H9 (cell line): ENCODE measurements around the gene MAPKAP1. TPM values are rescaled to one million over a fixed set of nuclear protein-coding genes. Genes with fewer than 3 reads are reported as not detected.

ENCODE experiments used
- DNase-seq: peaks from one replicate; pipeline ENCODE4 v3.0.0-alpha.2; 2017
- H2AFZ ChIP-seq: one replicate; pipeline ENCODE4 v1.6.1; 2013; ENCODE audit warnings: mild to moderate bottlenecking, low read length, control low read depth, moderate library complexity
- H2AK5ac ChIP-seq: 2 replicates; pipeline ENCODE4 v1.6.1; 2013; ENCODE audit warnings: low read length, control low read depth, mixed read lengths; ENCODE audit not compliant: insufficient read length
- H2BK120ac ChIP-seq: one replicate; pipeline ENCODE4 v1.6.1; 2013; ENCODE audit warnings: low read depth, mild to moderate bottlenecking, low read length, control low read depth, inconsistent platforms; ENCODE audit not compliant: poor library complexity, severe bottlenecking
- H2BK12ac ChIP-seq: 2 replicates; pipeline ENCODE4 v1.6.1; 2013; ENCODE audit warnings: low read length, control low read depth, mixed read lengths, low read depth; ENCODE audit not compliant: insufficient read length
- H2BK15ac ChIP-seq: 2 replicates; pipeline ENCODE4 v1.6.1; 2013; ENCODE audit warnings: low read depth, low read length, control low read depth
- H2BK20ac ChIP-seq: one replicate; pipeline ENCODE4 v1.6.1; 2013; ENCODE audit warnings: low read depth, mild to moderate bottlenecking, low read length, control low read depth, inconsistent platforms; ENCODE audit not compliant: poor library complexity, severe bottlenecking
- H2BK5ac ChIP-seq: 2 replicates; pipeline ENCODE4 v1.6.1; 2013; ENCODE audit warnings: low read length, control low read depth, mixed read lengths; ENCODE audit not compliant: insufficient read length
- H3K14ac ChIP-seq: 2 replicates; pipeline ENCODE4 v1.6.1; 2013; ENCODE audit warnings: low read length, control low read depth; ENCODE audit not compliant: insufficient read depth
- H3K18ac ChIP-seq: 2 replicates; pipeline ENCODE4 v1.6.1; 2013; ENCODE audit warnings: low read depth, mild to moderate bottlenecking, mixed read lengths, low read length, control low read depth; ENCODE audit not compliant: insufficient read length
- H3K23ac ChIP-seq: 2 replicates; pipeline ENCODE4 v1.6.1; 2013; ENCODE audit warnings: low read length, control low read depth, mixed read lengths, low read depth; ENCODE audit not compliant: insufficient read length
- H3K23me2 ChIP-seq: 2 replicates; pipeline ENCODE4 v1.6.1; 2013; ENCODE audit warnings: low read depth, mild to moderate bottlenecking, mixed read lengths, low read length, control low read depth; ENCODE audit not compliant: insufficient read length, poor library complexity, severe bottlenecking
- H3K27ac ChIP-seq: 2 replicates; pipeline ENCODE4 v1.5.1; 2013; ENCODE audit warnings: low read length, control low read depth, mixed read lengths, low read depth; ENCODE audit not compliant: insufficient read length
- H3K27me3 ChIP-seq: 2 replicates; pipeline ENCODE4 v1.6.1; 2013; ENCODE audit warnings: low read length, control low read depth, inconsistent platforms; ENCODE audit not compliant: insufficient read depth
- H3K4ac ChIP-seq: 2 replicates; pipeline ENCODE4 v1.6.1; 2013; ENCODE audit warnings: low read depth, mild to moderate bottlenecking, control low read depth, inconsistent platforms, low read length, moderate library complexity
- H3K4me1 ChIP-seq: 2 replicates; pipeline ENCODE4 v1.6.1; 2013; ENCODE audit warnings: low read length, control low read depth, inconsistent platforms; ENCODE audit not compliant: insufficient read depth
- H3K4me2 ChIP-seq: 2 replicates; pipeline ENCODE4 v1.6.1; 2013; ENCODE audit warnings: low read length, control low read depth, mixed read lengths; ENCODE audit not compliant: insufficient read length, insufficient read depth
- H3K56ac ChIP-seq: 2 replicates; pipeline ENCODE4 v1.6.1; 2013; ENCODE audit warnings: low read depth, mild to moderate bottlenecking, mixed read lengths, low read length, control low read depth; ENCODE audit not compliant: insufficient read length
- H3K79me1 ChIP-seq: 2 replicates; pipeline ENCODE4 v1.6.1; 2013; ENCODE audit warnings: low read depth, mild to moderate bottlenecking, moderate library complexity, low read length, control low read depth, inconsistent platforms; ENCODE audit not compliant: insufficient read depth, poor library complexity, severe bottlenecking
- H3K79me2 ChIP-seq: 2 replicates; pipeline ENCODE4 v1.6.1; 2013; ENCODE audit warnings: low read length, control low read depth, inconsistent platforms; ENCODE audit not compliant: insufficient read depth
- H3K9ac ChIP-seq: 2 replicates; pipeline ENCODE4 v1.6.1; 2013; ENCODE audit warnings: low read length, control low read depth, mixed read lengths; ENCODE audit not compliant: insufficient read length; ENCODE audit errors: extremely low read depth
- H3K9me3 ChIP-seq: one replicate; pipeline ENCODE4 v1.6.1; 2013; ENCODE audit warnings: low read depth, low read length, inconsistent platforms; ENCODE audit not compliant: control insufficient read depth
- H3T11ph ChIP-seq: one replicate; pipeline ENCODE4 v1.6.1; 2013; ENCODE audit warnings: mild to moderate bottlenecking, low read length, control low read depth, inconsistent platforms
- H4K20me1 ChIP-seq: one replicate; pipeline ENCODE4 v1.6.1; 2013; ENCODE audit not compliant: control insufficient read depth, insufficient read length, insufficient read depth
- H4K5ac ChIP-seq: 2 replicates; pipeline ENCODE4 v1.6.1; 2013; ENCODE audit warnings: low read depth, mild to moderate bottlenecking, mixed read lengths, low read length, control low read depth; ENCODE audit not compliant: insufficient read length
- H4K8ac ChIP-seq: replicated peaks from 2 replicates; pipeline ENCODE4 v1.6.1; 2013; ENCODE audit warnings: low read length, control low read depth, mixed read lengths, low read depth; ENCODE audit not compliant: insufficient read length
- H4K91ac ChIP-seq: 2 replicates; pipeline ENCODE4 v1.6.1; 2013; ENCODE audit warnings: low read depth, mild to moderate bottlenecking, moderate library complexity, mixed read lengths, low read length, control low read depth; ENCODE audit not compliant: insufficient read length
- H3K27ac Mint-ChIP-seq, 3 experiments: 2 replicates in 2 of 3; 3 replicates in 1 of 3; pipeline ENCODE4 v1.8.0; 2020 to 2021; ENCODE audit warnings: mixed read lengths in 3 of 3, mild to moderate bottlenecking in 1 of 3, moderate library complexity in 1 of 3
- H3K27me3 Mint-ChIP-seq: 2 replicates; pipeline ENCODE4 v1.8.0; 2021; ENCODE audit warnings: low read depth, mild to moderate bottlenecking, moderate library complexity, mixed read lengths
- H3K36me3 Mint-ChIP-seq, 3 experiments: 2 replicates in 2 of 3; 3 replicates in 1 of 3; pipeline ENCODE4 v1.8.0; 2020 to 2021; ENCODE audit warnings: low read depth in 3 of 3, mixed read lengths in 3 of 3; ENCODE audit not compliant: insufficient read depth in 1 of 3
- H3K4me1 Mint-ChIP-seq, 2 experiments: 2 replicates each; pipeline ENCODE4 v1.8.0; 2020; ENCODE audit warnings: mixed read lengths in 2 of 2
- H3K4me3 Mint-ChIP-seq, 2 experiments: 2 replicates in 1 of 2; 3 replicates in 1 of 2; pipeline ENCODE4 v1.8.0; 2020 to 2021; ENCODE audit warnings: mild to moderate bottlenecking in 2 of 2, mixed read lengths in 2 of 2, moderate library complexity in 1 of 2
- H3K9me3 Mint-ChIP-seq, 2 experiments: 2 replicates in 1 of 2; 3 replicates in 1 of 2; pipeline ENCODE4 v1.8.0; 2020; ENCODE audit warnings: mild to moderate bottlenecking in 2 of 2, mixed read lengths in 2 of 2, moderate library complexity in 1 of 2
- CTCF ChIP-seq: fragments of 200-600 bp; sonication (generic); conservative IDR thresholded peaks from 3 replicates; pipeline ENCODE4 v1.8.0; 2021; ENCODE audit warnings: antibody characterized with exemption, mild to moderate bottlenecking
- WGBS: extraction: QIAGEN DNeasy Blood & Tissue Kit; methylation state at CpG from one replicate; pipeline ENCODE4 v1.1.7; 2013; ENCODE audit warnings: missing lambda C conversion rate, low lambda C conversion rate, mixed read lengths; ENCODE audit not compliant: insufficient read length; ENCODE audit errors: extremely low coverage; 5-methylcytosine and 5-hydroxymethylcytosine counted together
- total RNA-seq: library from RNA; stranded (reverse); gene quantifications from 2 replicates; pipeline ENCODE4 v1.2.1, GENCODE V29; 2021

The MAPKAP1 gene
- total RNA-seq, 1 experiment from 2014 or later: 97.0 TPM

GRCh38 chr9:125559894-125560293, 147.1 kb downstream of the MAPKAP1 start:
- H3K9ac ChIP-seq: no peak overlapping the region
- Mint-ChIP-seq H3K4me1 (peaks cover 6 to 12% of the 10 kb centered on the region in 2 experiments), H3K4me3 (no peak overlapping the region), H3K36me3 (peaks cover 2 to 7% (median 4%) of the 10 kb centered on the region in 3 experiments; a peak in 2 of 7 replicates), H3K27ac (peak overlapping the region in 1 of 3 experiments; percentile 63; a peak in 1 of 7 replicates), H3K27me3 (no peaks in the 10 kb centered on the region), H3K9me3 (no peaks in the 10 kb centered on the region)
- 0 out of 2 replicates have a peak, but pooled peaks cover 4% of the 10 kb centered on the region for H3K79me2 ChIP-seq
- no peak overlapping the region for H3T11ph ChIP-seq
- H2BK15ac ChIP-seq: no peak overlapping the region
- no peak overlapping the region for H4K5ac ChIP-seq
- no peaks in the 10 kb centered on the region for H3K23me2 ChIP-seq
- H4K20me1 ChIP-seq: no peaks in the 10 kb centered on the region
- no peak overlapping the region for H2AK5ac ChIP-seq
- no peak overlapping the region for H2BK120ac ChIP-seq
- TF ChIP-seq CTCF: no peak
- no peak overlapping the region for H2BK5ac ChIP-seq
- H3K4me2 ChIP-seq: no peak overlapping the region
- no peaks in the 10 kb centered on the region for H3K79me1 ChIP-seq
- no peak overlapping the region for H3K14ac ChIP-seq
- no peak for DNase-seq
- peaks cover 2% of the 10 kb centered on the region; the same call in 1 of the 2 replicates for H3K4me1 ChIP-seq
- no peak overlapping the region for H3K4ac ChIP-seq
- no peak overlapping the region for H3K27ac ChIP-seq
- no peaks in the 10 kb centered on the region for H3K9me3 ChIP-seq
- no peaks in the 10 kb centered on the region for H3K27me3 ChIP-seq
- no peak overlapping the region for H2AFZ ChIP-seq
- no peak overlapping the region for H3K23ac ChIP-seq
- H3K18ac ChIP-seq: no peak overlapping the region
- H4K8ac ChIP-seq: no peak overlapping the region
- no peak overlapping the region for H4K91ac ChIP-seq
- H2BK20ac ChIP-seq: no peak overlapping the region
- no peak overlapping the region for H2BK12ac ChIP-seq
- no CpG with 5 or more reads among the region's 2 CpGs for WGBS
- H3K56ac ChIP-seq: no peak overlapping the region
